Measurements from ENCODE around the gene DGKE.

Gene DGKE

GRCh38 chr17:56817066-56817465 is 16.9 kb upstream of the DGKE start:
- no peak for DNase-seq

GRCh38 chr17:56819030-56819429 is 14.9 kb upstream of the DGKE start:
- no peak for DNase-seq

GRCh38 chr17:56819431-56820145 is 14.4 kb upstream of the DGKE start:
- DNase-seq: peak; percentile 53 to 67

DNA sequence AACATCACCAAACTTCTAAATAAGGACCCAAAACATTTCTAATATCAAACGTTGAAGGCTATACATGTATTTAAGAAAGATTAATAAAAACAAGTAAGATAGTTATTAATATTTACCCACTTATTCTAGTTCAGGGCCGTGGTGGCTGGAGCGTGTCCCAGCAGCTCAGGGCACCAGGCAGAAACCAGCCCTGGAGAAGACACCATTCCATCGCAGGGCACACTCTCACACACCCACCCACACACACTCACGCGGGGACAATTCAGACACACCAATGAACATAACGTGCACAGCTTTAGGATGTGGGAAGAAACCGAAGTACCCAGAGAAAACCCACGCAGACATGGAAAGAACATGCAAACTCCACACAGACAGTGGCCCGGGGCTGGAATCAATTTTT is 13.7 kb upstream of the DGKE start:
- DNase-seq: no peak

DNA sequence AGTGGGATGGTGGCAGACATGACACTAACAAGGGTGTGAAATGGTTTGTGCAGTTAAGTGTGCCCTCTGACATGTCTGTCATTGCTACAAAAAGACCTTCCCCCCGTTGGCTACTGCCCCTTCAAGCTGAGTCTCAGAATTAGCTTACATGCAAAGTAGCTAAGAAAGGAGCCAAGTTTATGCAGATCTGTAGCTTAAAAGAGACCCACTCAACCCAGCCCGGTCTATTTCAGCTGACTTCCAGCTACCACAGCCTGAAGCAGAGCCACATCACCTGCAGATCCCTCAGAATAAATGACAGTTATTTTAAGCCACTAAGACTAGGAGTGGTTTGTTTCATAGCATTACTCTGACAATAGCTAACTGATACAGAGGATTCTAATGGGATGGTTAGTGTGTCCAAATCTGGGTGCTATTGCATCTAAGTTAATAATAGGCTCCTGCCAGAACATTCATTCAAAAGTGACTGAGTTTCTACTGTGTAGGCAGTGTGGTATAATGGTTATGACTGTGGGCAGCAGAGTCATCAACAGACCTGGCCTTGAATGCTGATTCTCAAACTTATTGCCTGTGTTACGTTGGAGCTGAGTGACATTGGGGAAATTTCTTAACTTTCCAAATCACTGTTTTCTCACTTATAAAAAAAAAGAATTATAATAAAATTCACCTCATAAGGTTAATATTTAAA is 12.0 kb upstream of the DGKE start:
- no peak for DNase-seq

- no peak for DNase-seq
Observed at GRCh38 chr17:56822725-56823124, 11.2 kb upstream of the DGKE start.

DNA sequence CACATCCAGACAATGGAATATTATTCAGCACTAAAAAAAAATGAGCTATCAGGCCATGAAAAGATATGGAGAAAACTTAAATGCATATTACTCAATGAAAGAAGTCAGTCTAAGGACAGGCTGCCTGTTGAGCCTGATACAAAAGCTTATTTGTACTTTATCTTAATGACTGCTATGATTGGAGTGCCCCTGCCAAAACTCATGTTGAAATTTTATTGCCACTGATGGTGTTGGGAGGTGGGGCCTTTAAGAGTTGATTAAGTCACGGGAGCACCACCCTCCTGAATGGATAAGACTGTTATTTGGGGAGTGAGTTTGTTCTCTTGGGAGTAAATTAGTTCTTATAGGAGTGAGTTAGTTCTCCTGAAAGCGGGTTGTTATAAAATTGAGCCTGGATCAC is 10.1 kb upstream of the DGKE start:
- no peak for DNase-seq

DNA sequence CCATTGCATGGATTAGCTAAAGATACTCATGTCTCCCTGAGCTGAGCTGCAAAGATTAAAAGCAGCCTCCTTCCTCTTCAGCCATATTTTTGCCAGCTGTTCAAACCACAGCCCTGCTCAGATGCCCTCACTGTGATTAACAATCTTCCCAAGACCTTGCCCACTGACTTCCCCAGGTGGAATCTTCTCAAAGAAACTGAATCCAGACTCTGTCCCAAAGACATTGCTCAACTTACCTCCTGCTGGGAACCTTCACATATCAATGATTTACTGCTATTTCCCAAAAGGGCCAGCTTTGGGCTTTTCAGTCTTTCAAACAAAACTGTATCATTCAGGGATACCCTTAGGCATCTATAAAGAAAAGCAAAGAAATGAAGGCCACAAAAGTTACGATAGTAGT is 9.4 kb upstream of the DGKE start:
- no peak for DNase-seq

DNA sequence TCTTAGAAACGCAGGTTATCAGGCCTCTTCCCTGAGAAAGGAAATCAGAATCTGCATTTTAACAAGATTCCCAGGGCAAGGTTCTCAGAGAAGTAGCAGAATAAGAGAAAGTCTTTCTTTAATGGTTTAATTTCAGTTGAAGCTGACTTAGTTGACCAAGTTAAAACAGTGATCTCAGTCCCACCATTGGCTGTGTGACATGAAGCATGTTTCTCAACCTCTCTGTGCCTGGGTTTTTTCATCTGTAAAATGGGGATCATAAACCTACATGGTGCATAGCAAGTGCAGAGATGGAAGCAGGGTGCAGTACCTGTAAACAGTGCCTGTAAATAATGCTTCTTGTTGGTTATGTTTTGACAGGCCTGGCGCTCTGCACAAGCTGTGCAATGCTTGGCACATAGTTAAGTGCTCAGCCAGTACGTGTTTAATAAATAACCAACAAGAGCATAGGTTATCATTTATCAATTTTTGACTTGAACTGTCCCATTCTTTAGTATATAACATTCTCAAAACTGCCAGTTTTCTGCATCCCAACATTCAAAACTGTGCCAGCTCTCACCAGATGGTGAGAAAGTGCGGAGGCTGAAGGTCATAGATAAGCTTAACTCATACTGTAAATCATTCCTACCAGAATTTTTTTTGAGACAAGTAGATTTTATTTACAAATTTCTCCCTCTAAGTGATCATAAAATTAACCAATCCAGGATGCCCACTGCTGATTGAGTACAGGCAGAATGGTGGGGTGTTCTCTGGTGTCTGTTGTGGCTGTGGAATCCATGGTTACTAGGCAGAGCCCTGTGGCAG is 7.1 kb upstream of the DGKE start:
- DNase-seq: no peak

- no peak for DNase-seq
Observed at GRCh38 chr17:56830726-56831368, 3.1 kb upstream of the DGKE start.

- no peak for DNase-seq
Observed at GRCh38 chr17:56831369-56832095, 2.4 kb upstream of the DGKE start.

DNA sequence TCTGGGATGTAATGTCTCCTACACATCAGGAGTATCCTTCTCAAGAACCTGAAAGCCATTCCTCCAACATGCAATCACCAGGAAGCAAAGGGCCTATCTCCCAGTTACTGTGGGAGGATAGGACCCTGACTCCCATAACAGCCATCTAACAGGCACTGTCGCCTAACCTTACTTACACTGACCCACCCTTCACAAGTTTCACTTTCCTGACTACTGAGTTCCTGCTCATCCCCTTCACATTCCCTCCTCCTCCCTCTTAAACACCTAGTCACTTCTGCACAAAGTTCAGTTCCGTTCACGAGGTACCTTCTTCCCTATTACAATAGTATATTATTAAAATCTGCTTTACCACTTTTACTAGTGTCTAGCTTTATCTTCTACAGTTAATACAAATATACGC is 1.5 kb upstream of the DGKE start:
- DNase-seq: no peak

GRCh38 chr17:56833057-56833808 is 718 bp upstream of the DGKE start:
- DNase-seq: peak; percentile 59 to 67

DNA sequence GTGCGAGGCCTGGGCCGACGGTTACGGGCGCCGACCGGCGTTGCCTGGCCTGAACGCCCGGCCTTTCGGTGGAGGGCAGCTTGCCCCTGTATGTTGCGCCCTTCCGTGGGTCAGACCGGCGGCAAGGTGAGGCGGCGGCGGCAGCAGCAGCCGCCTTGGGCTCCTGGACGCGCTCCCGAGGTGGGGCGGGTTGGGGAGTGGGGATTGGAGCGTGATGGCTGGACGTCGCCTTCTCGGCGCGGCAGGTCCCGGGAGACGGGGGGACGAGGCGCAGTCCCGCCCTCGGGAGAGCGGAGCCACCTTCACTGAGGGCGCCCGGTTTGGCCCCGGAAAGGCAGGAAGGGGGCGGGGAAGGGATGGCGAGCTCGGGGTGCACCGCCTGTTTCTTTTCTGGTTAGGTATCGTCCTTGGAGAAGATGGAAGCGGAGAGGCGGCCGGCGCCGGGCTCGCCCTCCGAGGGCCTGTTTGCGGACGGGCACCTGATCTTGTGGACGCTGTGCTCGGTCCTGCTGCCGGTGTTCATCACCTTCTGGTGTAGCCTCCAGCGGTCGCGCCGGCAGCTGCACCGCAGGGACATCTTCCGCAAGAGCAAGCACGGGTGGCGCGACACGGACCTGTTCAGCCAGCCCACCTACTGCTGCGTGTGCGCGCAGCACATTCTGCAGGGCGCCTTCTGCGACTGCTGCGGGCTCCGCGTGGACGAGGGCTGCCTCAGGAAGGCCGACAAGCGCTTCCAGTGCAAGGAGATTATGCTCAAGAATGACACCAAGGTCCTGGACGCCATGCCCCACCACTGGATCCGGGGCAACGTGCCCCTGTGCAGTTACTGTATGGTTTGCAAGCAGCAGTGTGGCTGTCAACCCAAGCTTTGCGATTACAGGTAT is 671 bp downstream of the DGKE start:
- DNase-seq: peak; percentile 60 to 63

- no peak for DNase-seq
Observed at GRCh38 chr17:56835264-56835585, 1.3 kb downstream of the DGKE start.

- no peak for DNase-seq
Observed at GRCh38 chr17:56838687-56839086, 4.7 kb downstream of the DGKE start.

- DNase-seq: no peak
Observed at GRCh38 chr17:56842577-56842976, 8.6 kb downstream of the DGKE start.

DNA sequence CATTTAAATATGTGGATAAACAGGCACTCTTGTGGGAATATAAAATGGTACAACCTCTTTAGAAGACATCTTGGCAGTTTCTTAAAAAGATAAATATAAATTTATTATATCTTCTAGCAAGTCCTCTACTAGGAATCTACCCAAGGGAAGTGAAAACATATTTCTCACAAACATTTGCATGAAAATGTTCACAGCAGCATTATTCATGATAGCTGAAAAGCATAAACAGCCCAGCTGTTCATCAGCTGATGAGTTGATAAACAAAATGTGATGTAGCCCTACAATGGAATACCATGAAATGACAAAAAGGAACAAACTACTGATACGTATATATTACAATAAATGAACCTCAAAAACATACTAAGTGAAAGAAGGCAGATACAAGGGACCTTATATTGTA is 12.0 kb downstream of the DGKE start:
- no peak for DNase-seq

DNA sequence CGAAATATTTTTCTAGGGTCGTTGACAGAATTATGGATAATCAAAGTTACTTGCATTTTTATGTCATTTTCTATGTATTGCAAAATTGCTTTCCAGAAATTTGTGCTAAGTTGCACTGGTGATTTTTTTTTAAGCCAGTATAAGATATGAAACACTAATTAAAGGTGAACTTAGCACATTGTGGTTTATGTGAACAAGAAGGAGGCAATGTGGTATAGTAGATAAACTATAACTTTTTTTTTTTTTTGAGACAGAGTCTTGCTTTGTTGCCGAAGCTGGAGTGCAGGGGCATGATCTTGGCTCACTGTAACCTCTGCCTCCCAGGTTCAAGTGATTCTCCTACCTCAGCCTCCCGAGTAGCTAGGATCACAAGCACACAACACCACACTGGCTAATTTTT is 13.2 kb downstream of the DGKE start:
- no peak for DNase-seq

DNA sequence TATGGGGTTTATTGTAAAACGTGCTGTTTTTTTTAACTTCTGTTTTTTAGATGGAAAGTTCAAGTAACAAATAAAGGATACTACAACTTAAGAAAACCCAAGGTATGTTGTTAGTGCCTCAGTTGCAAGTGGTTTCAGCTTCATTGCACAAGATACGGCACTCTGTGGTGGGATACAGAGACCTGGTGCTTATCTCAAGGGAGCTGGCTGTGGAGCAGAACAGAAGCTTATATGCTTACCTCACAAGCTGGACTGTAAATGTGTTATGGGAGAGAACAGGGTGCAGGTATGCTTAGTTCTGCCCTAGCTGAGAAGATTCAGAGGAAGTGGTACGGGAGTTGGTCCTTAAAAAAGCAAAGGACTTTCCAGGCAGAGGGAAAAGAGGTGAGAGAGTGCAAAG is 15.2 kb downstream of the DGKE start:
- DNase-seq: no peak

DNA sequence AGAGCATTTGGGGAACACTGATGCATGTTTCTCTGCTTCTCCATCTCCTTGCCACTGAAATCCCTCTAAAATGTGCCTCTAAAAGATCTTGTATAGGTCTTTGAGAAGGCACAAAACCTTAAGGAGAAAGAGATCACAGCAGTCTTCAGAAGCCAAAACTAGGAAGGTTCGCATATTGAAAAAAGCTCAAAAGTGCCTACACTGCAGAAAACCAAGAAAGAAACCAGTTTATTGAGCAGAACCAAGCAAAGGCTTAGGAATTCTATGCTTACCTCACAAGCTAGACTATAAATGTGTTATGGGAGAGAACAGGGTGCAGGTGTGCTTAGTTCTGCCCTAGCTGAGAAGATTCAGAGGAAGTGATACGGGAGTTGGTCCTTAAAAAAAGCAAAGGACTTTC is 16.6 kb downstream of the DGKE start:
- no peak for DNase-seq
